ENCODE data around the gene ACP6.

The ACP6 gene

DNA sequence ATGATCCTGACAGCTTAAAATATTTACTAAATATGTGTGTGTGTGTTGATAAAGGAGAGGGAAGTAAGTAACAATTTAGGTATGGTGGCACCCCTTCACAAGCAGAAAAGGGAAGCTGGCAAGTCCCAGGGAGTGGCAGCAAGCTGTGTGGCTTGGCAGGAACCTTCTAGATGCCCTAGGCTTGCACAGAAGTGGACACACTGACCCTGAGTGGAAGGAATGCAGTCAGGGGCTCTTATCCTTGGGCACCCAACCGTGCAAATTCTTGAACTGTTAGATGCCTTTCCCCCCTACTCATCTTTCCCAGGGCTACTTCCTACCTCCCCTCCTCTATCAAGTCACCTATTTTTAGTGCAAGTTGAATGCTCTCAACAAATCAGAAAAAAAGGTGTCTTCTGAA, 18.9 kb downstream of the ACP6 start:
- no peak for DNase-seq (ENCODE audit: low read depth, low spot score)

DNA sequence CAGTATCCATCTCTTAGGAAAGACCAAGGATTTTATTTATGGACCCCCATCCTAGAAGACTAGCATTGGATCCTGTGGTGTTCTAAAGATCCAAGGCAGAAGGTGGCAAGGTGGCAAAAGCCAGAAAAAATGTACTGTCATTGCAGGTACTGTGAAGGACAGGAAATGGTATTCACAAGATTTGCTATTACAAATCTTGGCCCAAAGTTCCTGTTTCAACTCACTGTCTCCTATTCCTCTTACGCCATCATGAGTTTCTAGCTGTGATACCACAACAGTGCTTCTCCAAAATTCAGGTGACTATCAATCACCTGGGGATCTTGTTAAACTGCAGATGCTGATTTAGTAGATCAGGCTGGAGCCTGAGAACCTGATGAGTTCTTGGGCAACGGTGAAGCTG, 21.4 kb downstream of the ACP6 start:
- no peak for DNase-seq (ENCODE audit: low read depth, low spot score)

DNA sequence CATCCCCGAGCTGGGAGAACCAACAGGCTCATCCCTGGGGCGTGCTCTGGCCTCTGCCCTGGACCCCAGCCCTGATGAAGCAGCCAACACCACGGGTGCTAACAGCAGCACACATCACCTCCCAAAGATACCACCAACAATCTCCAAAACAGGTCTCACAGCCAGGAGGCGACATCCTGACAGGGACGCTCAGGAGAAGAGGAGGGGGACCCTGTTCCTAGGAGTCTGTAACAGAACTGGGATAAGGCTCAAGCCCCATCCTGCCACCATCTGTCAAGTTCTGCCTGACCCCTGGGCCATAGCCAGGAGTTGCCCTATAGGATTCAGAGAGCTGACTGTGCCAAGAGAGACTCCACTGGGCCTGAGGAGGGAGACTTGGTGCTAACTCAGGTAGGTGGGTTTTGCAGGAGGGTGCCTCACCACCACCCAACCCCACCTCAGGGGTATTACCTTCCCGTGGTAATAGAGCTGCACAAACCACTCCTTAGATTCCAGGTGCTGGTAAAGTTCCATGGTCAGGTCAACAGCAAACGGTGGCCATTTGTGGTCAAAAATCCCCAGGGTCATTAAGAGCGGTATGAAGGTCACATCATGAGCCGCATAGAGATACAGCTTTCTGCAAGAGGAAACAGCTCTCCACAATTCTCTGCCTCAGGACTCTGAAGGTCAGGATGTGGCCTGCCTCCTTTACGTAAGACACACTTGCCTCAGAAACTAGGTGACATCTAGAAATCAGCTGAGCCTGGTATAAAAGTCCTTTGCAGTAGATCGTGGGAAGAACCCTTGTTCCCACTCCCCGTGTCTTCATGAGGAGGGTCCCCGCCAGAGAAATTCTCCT, 22.3 kb downstream of the ACP6 start:
- no peak for DNase-seq (ENCODE audit: low read depth, low spot score)

DNA sequence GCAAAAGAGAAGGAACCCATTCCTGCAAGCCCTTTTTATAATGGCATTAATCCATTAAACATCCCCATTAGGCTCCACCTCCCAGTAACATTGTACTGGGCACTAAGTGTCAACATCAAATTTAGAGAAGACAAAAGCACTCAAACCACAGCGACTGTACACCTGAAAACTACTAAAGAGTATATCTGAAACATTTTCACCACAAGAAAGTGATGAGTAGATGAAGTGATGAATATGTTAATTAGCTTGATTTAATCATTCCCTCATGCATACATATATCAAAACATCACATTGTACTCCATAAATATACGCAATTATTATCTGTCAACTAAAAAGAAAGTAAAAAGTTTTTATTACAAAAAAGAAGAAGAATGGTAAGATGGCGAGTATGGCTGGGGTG, 26.4 kb downstream of the ACP6 start:
- no peak for DNase-seq (ENCODE audit: low read depth, low spot score)

DNA sequence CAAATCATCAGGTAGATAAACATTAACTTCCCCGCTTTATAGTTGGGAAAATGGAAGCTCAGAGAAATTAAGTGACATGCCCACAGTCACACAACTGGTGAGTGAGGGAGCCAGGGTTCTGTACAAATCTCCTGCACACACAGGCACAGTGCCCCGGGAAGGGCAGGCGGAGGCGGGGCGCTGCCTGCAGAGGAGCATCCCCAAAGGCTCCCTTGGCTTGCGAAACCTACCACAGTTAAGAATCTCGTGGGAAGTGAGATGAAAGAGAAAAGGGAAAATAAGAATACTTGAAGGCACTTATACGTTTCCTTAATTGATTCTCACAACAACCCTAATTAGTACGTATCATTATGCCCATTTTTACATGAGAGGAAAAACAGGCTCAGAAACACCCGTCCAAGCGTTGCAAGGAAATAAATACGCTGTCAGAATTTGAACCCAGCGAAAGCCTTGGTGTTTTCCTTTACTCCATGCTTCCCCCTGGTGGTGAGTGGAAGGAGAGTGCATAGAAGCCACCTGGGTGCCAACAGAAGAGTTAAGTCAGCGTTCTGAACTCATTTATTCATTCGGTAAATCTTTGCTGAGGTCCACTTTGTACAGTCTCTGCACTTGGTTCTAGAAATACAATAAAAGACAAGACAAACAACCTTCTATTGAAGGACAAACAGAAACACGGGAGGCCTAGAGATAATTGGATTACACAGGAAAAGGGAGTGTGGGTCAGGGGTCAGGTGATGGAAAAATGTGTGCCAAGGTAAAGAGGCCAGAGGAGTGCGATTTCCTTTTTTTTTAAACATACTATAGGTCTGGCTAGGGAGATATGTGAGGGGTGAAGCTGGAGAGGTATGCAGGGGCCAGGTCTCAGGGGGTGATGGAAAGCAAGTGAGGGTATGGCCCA, 28.4 kb downstream of the ACP6 start:
- peak; percentile 33 for DNase-seq (ENCODE audit: low read depth, low spot score)

DNA sequence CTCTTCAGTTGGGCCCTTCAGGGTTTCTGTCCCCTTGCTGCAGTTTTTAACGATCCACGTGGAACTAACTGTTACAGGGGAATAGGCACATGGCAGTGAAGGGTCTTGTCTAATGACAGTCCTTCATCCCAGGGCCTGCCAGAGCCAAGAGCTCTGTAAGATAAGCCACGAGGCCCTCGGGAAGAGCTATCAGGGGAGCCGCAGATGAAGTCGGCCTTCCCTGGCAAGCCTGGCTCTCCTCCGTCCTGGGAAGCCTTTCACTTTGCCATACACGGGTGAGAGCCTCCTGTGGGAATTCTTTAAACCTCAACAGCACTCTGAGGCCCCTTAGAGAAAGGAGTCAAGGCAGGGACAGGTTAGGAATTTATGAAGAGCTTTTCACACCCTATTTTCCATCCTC, 29.0 kb downstream of the ACP6 start:
- DNase-seq (ENCODE audit: low read depth, low spot score), result no peak

DNA sequence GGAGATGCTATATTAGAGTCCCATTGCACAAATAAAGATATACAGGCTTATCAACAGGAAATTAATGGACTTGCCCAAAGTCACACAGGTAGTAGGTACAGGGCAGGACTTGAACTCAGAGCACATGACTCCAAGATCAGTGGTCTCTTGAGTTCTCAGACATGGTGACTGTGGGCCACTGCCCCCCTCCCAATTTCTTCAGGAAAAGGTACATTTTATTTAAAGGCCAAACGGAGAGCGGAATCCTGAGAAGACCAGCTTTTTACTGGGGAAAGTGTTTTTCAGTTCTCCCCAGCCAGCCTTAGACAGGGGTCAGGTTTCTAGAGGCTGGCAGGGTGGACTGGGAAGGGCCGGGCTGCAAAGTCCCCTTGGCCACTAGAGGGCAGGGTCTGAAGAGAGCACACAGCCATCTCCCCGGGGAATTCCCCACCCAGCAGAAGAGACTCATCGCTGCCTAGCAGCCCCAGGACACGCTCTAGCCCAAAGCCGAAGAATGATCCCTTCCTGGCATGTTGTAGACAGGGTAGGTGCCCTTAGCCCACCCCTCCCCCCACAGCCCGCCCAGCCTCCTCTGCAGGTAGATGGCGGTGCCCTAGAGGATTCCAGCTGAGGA, 29.7 kb downstream of the ACP6 start:
- DNase-seq (ENCODE audit: low read depth, low spot score), result peak; percentile 66

DNA sequence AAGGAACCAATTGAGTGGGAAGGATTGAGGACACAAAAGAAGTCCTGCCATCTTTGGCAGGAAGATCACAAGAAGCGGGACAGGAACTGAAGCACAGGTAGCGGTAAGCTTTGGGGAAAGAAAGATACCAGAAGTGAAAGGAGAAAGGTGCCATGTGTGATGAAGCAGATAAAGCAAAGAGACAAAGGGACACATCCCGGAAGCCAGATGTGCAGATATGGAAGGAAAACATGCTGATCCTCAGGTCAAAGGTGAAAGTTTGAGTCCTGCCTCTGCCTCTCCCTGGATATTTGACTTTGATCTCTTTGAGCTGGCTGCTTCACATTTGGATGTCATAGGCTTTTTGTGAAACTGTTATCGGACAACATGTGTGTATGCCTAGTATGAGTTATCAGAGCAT, 34.0 kb downstream of the ACP6 start:
- DNase-seq (ENCODE audit: low read depth, low spot score), result no peak

DNA sequence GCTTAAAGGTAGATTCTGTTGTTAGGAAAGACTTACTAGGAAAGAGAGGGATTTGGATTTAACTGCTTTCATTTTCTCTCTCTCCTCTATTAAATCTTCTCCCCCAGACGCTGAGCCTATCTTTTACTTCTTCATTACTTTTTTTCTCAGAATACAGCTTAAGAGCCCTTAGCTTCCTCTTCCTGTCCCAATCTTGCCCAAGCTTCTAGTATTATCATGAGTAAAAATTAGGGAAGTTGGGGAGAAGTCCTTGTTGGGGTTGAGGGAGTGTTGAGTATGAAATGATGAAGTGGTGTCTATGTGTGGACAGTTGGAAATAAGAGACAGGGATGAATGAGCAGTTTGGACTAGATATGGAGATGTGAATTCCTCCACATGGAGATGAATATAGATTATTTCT, 35.0 kb downstream of the ACP6 start:
- no peak for DNase-seq (ENCODE audit: low read depth, low spot score)

DNA sequence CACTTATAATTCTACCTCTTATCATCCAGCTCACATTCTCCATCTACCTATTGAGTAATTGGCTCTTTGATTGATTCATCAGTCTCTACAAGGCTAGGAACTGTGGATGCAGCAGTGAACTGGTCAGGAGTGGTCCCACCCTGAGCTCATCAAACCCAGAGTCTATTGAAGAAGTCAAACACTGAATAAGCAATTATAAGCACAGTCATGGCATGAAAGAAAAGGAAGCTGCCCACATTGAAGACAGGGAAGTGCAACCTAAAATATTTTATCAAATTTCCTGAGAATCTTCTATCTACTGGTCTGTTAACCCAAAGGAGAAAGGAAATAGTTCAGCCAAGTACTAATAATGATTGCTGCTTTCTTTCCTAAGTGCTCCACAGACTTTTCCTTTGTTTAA, 35.7 kb downstream of the ACP6 start:
- DNase-seq (ENCODE audit: low read depth, low spot score), result no peak

DNA sequence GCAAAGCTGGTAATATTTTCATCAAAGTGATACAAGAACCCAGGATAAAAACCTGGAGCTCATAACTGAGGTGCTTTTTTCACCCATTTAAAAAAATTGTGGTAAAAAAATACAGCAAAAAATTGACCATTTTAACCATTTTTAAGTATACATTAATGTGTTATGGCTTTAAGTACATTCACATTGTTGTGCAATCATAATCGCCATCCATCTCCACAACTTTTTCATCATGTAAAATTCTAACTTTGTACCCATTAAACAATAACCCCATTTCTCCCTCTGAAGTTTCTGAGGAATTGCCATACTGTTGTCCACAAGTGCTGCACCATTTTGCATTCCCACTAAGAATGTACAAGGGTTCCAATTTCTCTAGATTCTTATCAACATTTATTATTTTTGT, 36.6 kb downstream of the ACP6 start:
- DNase-seq (ENCODE audit: low read depth, low spot score), result no peak

DNA sequence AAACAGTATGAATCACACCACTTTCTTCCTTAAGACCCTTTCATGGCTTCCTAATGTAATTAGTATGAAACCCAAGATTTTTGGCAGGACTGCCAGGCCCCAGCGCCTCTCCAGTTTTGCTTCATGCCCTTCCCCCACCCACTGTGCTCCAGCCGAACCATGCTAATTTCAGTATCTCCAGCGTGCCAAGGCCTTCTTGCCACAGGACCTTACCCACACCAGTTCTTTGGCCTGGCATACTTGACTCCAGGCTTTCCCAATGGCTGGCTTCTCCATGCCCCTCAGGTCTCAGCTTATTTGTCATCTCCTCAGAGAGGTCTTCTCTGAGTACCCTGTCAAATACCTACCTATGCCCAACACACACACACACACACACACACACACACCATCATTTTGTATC, 38.5 kb downstream of the ACP6 start:
- no peak for DNase-seq (ENCODE audit: low read depth, low spot score)

DNA sequence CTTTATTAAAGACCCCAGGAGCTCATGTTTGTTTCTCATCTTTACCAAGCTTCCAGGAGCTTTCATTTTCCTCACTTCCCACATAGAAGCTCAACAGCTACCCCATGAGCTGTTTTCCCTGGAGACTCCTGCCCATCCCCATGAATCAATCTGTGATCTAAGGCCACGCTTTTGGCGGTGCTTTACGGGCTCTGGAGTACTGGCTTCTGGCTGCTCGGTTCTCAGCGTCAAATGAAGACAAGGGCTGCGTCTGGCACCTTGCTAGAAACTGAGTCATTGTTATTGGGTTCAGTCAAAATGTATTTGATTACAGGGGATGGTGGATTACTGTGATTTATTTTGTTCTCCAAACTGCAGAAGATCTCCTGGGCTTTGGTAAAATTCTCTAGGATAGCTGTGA, 39.9 kb downstream of the ACP6 start:
- no peak for DNase-seq (ENCODE audit: low read depth, low spot score)

DNA sequence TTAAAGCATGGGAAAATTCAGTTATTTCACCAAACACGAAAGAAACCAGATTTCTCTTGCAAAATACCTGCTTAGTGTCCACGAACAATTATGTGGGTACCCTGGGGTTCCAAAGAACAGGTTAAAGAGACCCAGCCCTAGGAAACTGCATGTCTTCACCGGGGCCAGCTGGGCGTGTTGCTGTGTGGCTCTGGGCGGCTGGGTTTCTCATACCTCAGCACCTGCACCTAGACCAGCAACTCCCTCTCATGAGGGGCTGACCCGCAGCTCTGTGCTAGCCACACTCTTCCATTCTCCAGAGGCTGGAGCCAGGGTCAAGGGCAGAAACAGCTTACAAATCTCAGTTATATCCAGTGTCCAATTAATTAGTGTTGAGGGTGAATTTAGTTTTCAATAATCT, 40.3 kb downstream of the ACP6 start:
- DNase-seq (ENCODE audit: low read depth, low spot score), result no peak

DNA sequence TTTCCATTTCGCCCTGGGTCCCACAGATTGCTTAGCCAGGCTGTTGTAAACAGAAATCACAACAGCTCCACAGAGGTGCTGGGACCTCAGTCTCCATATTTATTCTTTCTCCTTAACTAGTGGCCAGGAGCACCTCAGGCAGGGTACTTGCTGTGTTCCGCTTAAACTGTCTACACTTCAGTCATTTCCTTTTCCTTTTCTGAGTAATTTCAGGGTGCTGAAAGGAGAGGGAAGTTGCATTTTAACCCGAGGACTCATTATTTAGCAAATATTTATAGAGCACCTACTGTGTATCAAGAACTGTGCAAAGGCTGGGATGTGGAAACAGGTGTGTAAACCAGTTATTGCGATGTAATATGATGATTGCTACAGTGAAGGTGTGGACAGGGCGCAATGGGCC, 41.9 kb downstream of the ACP6 start:
- DNase-seq (ENCODE audit: low read depth, low spot score), result no peak

DNA sequence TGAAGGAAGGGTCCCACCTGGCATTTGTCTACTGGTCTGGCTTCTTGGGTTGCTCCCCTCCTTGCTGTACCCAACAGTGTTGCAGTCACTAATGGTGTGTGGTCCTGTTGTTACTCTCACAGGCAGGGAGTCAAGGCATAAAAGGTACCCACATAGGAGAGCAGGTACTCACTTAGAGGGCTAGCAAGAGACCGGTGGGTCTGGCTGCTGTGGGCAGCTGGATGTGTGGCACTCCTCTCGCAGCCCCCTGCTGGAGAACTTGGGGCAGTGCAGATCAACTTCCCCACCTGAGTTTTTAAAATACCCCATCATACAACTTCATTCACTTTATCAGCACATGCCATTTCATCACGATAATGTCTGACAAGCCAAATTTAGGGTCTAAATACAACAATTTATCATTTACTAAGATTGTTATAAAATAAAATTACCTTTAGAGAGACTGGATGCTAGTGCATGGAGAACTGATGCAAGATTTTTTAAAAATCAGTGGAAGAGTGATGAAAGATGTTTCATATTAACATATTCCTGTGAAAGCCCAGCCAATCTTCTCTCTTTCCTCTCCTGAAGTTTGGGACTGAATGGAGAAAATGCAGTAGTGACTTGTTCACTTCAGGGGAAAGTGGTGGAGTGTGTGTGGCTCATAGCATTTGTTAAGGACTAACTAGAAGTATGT, 42.8 kb downstream of the ACP6 start:
- no peak for DNase-seq (ENCODE audit: low read depth, low spot score)

DNA sequence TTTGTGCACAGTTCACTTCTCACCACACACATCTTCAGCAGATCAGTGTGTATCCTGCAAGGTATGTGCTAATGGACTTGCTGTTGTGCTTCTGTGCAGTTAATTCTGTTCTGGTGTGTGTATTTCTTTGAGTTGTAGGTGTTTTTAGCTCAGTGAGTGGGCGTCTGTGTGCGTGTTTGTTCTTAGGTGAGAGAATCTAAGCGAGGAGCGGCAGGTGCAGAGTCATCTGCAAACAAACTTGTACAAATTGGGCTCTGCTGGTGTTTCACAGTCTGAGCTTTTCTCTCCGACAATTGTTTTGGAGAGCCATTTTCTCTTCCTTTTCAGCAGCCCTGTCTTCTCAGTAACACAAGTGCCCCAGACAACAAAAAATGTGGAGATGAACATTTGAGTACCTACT, 43.6 kb downstream of the ACP6 start:
- no peak for DNase-seq (ENCODE audit: low read depth, low spot score)

DNA sequence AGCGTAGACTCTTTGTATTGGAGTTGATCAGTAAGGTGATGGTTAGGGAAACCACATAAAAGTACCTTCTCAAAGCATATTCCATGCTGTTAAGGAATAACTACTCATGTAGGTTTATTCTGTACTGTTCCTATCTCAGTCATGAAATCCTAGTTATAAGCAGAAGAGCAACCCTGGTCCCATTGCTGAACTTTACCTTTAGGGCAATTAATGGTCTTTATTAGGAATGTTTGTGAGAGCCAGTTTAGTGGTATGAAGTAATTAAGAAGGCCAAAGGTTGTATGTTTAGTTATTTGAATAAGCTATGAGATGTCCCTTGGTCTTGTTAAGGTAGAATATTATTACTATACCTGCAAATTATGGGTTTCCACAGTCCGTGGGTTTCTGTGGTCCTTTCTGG, 44.0 kb downstream of the ACP6 start:
- DNase-seq (ENCODE audit: low read depth, low spot score), result no peak

DNA sequence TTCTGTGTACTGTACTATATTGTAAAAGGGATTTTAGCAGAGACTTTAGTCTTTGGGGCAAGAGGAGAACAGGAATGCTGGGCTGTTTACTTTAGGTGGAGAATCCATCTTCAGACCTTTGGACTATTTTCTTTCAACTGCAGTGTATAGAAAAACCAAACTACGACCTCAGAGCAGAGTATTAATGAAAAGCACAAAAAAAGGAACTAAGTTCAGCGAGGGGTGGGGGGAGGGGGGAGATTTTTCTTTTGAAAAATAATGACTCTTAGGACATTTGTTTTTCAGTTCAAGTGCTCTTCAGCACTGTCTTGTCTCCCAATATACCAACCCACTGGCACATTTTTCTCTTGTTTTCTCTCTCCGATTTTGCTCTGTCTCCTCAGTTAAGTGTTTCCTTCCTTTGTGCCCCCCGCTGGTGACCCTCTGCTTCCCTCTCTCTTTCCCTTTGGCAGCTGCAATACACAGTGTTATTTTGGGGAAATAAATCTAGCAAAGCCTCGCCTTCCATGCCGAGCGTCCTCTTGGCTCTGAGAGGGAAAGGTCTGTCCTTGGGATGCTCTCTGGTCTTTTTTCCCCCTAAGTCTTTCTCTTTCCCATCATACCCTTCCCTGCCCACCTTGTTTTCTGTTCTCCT, 44.8 kb downstream of the ACP6 start:
- no peak for DNase-seq (ENCODE audit: low read depth, low spot score)

DNA sequence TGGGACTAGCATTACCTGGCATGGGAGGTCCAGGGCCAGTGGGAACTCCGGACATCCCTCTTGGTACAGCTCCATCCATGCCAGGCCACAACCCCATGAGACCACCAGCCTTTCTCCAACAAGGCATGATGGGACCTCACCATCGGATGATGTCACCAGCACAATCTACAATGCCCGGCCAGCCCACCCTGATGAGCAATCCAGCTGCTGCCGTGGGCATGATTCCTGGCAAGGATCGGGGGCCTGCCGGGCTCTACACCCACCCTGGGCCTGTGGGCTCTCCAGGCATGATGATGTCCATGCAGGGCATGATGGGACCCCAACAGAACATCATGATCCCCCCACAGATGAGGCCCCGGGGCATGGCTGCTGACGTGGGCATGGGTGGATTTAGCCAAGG, 45.8 kb downstream of the ACP6 start:
- no peak for DNase-seq (ENCODE audit: low read depth, low spot score)

DNA sequence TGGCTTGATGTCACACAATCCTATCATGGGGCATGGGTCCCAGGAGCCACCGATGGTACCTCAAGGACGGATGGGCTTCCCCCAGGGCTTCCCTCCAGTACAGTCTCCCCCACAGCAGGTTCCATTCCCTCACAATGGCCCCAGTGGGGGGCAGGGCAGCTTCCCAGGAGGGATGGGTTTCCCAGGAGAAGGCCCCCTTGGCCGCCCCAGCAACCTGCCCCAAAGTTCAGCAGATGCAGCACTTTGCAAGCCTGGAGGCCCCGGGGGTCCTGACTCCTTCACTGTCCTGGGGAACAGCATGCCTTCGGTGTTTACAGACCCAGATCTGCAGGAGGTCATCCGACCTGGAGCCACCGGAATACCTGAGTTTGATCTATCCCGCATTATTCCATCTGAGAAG, 46.3 kb downstream of the ACP6 start:
- DNase-seq (ENCODE audit: low read depth, low spot score), result no peak

DNA sequence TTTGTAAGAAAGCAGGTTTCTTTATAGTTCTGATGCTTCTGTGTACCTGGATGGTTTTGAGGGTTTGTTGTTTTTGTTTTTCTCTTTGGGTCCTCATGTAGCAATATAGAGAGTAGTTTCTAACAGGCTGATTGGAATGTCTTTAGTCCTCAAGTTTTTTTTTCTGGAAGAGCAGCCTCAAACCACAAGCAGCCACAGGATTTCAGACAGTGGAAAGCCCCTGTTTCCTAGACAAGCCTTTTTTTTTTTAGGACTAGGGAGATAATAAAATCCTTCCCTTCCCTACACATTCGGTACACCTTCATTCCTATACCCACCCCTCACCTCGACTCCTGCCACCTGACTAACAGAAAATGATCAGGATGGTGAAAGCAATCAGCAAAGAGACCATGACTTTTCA, 47.6 kb downstream of the ACP6 start:
- no peak for DNase-seq (ENCODE audit: low read depth, low spot score)

All from activated naive CD8-positive, alpha-beta T cell treated with anti-CD3 and anti-CD28 coated beads, Interleukin-2, amount 50 U/mL, for 16 hours (primary cell).